ENCODE data around the gene RGS9. TPM values are rescaled to one million over a fixed set of nuclear protein-coding genes. Genes with fewer than 3 reads are reported as not detected.

The RGS9 gene
- total and polyA plus RNA-seq, 2 of the 13 experiments (the other 11 are each of a cell fraction or from before 2014, with no cell fraction given) = 0.44 to 0.74 TPM

DNA sequence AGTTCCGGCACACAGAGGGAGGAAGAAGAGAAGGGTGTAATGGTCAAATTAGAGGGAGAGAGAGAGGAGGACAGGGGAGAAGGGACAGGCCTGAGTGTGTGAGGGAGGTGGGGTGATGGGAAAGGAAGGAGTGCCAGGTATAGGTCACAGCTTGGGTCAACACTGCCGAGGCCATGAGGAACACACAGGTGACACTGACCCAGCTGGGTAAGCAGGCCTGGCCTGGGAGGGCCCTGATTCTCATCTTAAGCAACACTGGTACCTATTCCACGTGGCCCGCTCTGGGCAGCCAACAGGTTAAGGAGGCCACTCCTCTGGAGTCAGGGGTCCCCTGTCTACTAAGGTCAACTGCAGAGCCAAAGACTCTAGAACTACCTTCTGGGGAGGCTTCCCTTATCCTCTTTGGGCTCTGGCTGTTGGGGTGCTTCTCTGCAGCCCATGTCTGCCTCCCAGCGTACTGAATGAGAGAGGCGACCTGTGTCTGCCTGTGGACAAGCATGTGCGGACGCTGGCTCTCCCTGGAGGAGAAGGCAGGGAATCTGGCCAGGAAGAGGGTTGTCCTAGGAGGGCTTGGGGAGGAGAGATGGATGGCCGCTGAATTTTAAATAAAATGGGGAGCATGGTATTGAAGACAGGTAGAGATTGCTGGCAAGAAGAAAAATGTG lies 57.6 kb downstream of the RGS9 start:
- Histone ChIP-seq H3K4me3 (replicated peaks in 1 of 3; ENCODE audit: insufficient read depth in 1 of 3, low read depth in 2 of 3, low read length in 3 of 3) (no peak overlapping the region), H3K4me1 (ENCODE audit: insufficient read depth, low read length) (no peaks in the 10 kb centered on the region), H4K20me1 (ENCODE audit: insufficient read depth, low read length) (no peaks in the 10 kb centered on the region; the same call in 1 of the 2 replicates), H3K27ac (ENCODE audit: extremely low read length, insufficient read depth, low read length) (no peak overlapping the region), H3K9ac (ENCODE audit: insufficient read depth, low read depth, low read length) (no peak overlapping the region), H3K4me2 (ENCODE audit: low read depth, low read length) (no peak overlapping the region), H3K27me3 (ENCODE audit: control insufficient read depth in 1 of 2, insufficient read depth in 2 of 2, low read length in 2 of 2) (peaks cover 3 to 13% of the 10 kb centered on the region in 2 experiments; a peak in 4 of 5 replicates), H3K36me3 (replicated peaks in 1 of 2; ENCODE audit: control insufficient read depth in 1 of 2, insufficient read depth in 2 of 2, low read length in 2 of 2) (no peaks in the 10 kb centered on the region), H3K79me2 (ENCODE audit: insufficient read depth, low read length) (no peaks in the 10 kb centered on the region), H2AFZ (ENCODE audit: low read length) (no peak overlapping the region), H3K9me3 (ENCODE audit: low read length) (no peaks in the 10 kb centered on the region)
- intact Hi-C loops (cut with micrococcal nuclease; ENCODE audit: unreplicated experiment) (no loop called here), in situ Hi-C loops (cut with HindIII; ENCODE audit: extremely low pct_ligation_motif_present, low pct_unique_long_range_greater_than_20kb) (no loop called here)
- 27% methylated on average over 9 of the region's 9 CpGs for WGBS (ENCODE audit: low lambda C conversion rate)
- no peak for TF ChIP-seq FOSL1 (CRISPR knock-in tag; IDR thresholded peaks at IDR 0.05; ENCODE audit: borderline replicate concordance)
- no peak for TF ChIP-seq RORA (CRISPR knock-in tag; IDR thresholded peaks at IDR 0.05)
- no peak for TF ChIP-seq ZNF207 (IDR thresholded peaks at IDR 0.05; ENCODE audit: borderline replicate concordance)
- 0 out of 2 replicates have a peak, but pooled peaks have one; percentile 11 for TF ChIP-seq CTCF (CRISPR knock-in tag; IDR thresholded peaks at IDR 0.05)
- POLR2A ChIA-PET = no interaction called here
- no TSS peak for BruUV-seq (replicated peaks)
- DNase-seq (ENCODE audit: low spot score) (no peak), ATAC-seq (peak; percentile 54; the same call in 2 of the 3 replicates), FAIRE-seq (no peak)
- CTCF ChIA-PET (ENCODE audit: low intra/inter-chr PET ratio, low total read pairs) = no interaction called here

DNA sequence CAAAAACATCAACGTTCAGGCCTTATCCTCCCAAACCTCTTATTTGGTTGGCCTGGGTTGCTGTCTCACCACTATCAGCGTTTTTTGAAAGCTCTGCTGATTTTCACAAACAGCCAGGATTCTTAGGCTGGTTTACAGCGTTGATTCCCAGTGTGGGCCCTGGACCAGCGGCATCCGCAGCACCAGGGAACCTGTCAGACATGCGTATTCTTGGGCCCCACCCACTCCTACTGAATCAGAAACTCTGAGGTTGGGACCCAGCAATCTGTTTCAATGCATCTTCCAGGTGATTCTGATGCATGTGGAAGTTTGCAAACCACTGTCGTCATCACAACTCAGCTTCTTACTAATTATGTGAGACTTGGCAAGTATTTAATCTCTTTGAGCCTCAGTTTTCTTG lies 58.5 kb downstream of the RGS9 start:
- FAIRE-seq (no peak), DNase-seq (ENCODE audit: low spot score) (no peak), ATAC-seq (no peak)
- Histone ChIP-seq H3K36me3 (replicated peaks in 1 of 2; ENCODE audit: control insufficient read depth in 1 of 2, insufficient read depth in 2 of 2, low read length in 2 of 2) (no peaks in the 10 kb centered on the region), H3K9me3 (ENCODE audit: low read length) (no peaks in the 10 kb centered on the region), H3K27ac (ENCODE audit: extremely low read length, insufficient read depth, low read length) (no peak overlapping the region), H3K79me2 (ENCODE audit: insufficient read depth, low read length) (no peaks in the 10 kb centered on the region), H2AFZ (ENCODE audit: low read length) (no peak overlapping the region), H3K27me3 (ENCODE audit: control insufficient read depth in 1 of 2, insufficient read depth in 2 of 2, low read length in 2 of 2) (peaks cover 3 to 13% of the 10 kb centered on the region in 2 experiments; a peak in 4 of 5 replicates), H4K20me1 (ENCODE audit: insufficient read depth, low read length) (no peaks in the 10 kb centered on the region; the same call in 1 of the 2 replicates), H3K9ac (ENCODE audit: insufficient read depth, low read depth, low read length) (no peak overlapping the region), H3K4me1 (ENCODE audit: insufficient read depth, low read length) (no peaks in the 10 kb centered on the region), H3K4me3 (replicated peaks in 1 of 3; ENCODE audit: insufficient read depth in 1 of 3, low read depth in 2 of 3, low read length in 3 of 3) (no peak overlapping the region), H3K4me2 (ENCODE audit: low read depth, low read length) (no peak overlapping the region)
- 21% methylated on average over 7 of the region's 7 CpGs for WGBS (ENCODE audit: low lambda C conversion rate)
- BruUV-seq (replicated peaks) = no TSS peak
- intact Hi-C loops (cut with micrococcal nuclease; ENCODE audit: unreplicated experiment) = no loop called here
- CTCF ChIA-PET (ENCODE audit: low intra/inter-chr PET ratio, low total read pairs) = no interaction called here
- no peak for TF ChIP-seq PHB2 (IDR thresholded peaks at IDR 0.05; ENCODE audit: partially characterized antibody)
- 0 out of 2 replicates have a peak, but pooled peaks have one; percentile 5 for TF ChIP-seq CREB1 (IDR thresholded peaks at IDR 0.05)
- no peak for TF ChIP-seq CREB1 (CRISPR knock-in tag; IDR thresholded peaks at IDR 0.05)
- no peak for TF ChIP-seq RELA (CRISPR knock-in tag; IDR thresholded peaks at IDR 0.05)
- in situ Hi-C loops (cut with HindIII; ENCODE audit: extremely low pct_ligation_motif_present, low pct_unique_long_range_greater_than_20kb) = no loop called here
- POLR2A ChIA-PET = no interaction called here

Measured in HepG2 (cell line).